ENCODE measurements around the gene MSANTD2. TPM values are rescaled to one million over a fixed set of nuclear protein-coding genes. Genes with fewer than 3 reads are reported as not detected.

MSANTD2 gene
- total and polyA plus RNA-seq, 11 donors: 2.2 to 5.4 (median 3.1) TPM

- H3K4me1 ChIP-seq: peaks cover 0 to 58% (median 34%) of the 10 kb centered on the region in 12 donors
- DNase-seq (peak; percentile 69 to 89 (median 76)), ATAC-seq (peak; percentile 63 to 88 (median 84))
- intact Hi-C loops (cut with DNase I): loop anchor here in 2 of 10 donors (2.0 kb wide), 1 partner anchor 14 kb away; no protein-coding TSS in a partner anchor
- no peaks in the 10 kb centered on the region for H3K9me3 ChIP-seq
- peak in 1 of 2 donors; percentile 48 for TF ChIP-seq POLR2A (IDR thresholded peaks at IDR 0.05)
- TF ChIP-seq, protein P1, sequence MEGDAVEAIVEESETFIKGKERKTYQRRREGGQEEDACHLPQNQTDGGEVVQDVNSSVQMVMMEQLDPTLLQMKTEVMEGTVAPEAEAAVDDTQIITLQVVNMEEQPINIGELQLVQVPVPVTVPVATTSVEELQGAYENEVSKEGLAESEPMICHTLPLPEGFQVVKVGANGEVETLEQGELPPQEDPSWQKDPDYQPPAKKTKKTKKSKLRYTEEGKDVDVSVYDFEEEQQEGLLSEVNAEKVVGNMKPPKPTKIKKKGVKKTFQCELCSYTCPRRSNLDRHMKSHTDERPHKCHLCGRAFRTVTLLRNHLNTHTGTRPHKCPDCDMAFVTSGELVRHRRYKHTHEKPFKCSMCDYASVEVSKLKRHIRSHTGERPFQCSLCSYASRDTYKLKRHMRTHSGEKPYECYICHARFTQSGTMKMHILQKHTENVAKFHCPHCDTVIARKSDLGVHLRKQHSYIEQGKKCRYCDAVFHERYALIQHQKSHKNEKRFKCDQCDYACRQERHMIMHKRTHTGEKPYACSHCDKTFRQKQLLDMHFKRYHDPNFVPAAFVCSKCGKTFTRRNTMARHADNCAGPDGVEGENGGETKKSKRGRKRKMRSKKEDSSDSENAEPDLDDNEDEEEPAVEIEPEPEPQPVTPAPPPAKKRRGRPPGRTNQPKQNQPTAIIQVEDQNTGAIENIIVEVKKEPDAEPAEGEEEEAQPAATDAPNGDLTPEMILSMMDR (IDR thresholded peaks at IDR 0.05): peak in 11 of 12 donors; percentile 16 to 52 (median 36)
- peaks cover 0 to 7% (median 0%) of the 10 kb centered on the region in 9 donors for H3K36me3 ChIP-seq
- H3K27me3 ChIP-seq: peaks cover 15 to 76% (median 30%) of the 10 kb centered on the region in 9 donors
- peak overlapping the region in 10 of 12 donors; percentile 9 to 71 (median 57) for H3K27ac ChIP-seq
- 10 to 23% (median 13%) methylated on average over 20 to 37 of the region's 37 CpGs for WGBS, 4 donors
- H3K4me3 ChIP-seq: peak overlapping the region; percentile 22 to 65 (median 50)
Observed at GRCh38 chr11:124746621-124747243, 53.5 kb downstream of the MSANTD2 start.

- Histone ChIP-seq H3K27ac (peak overlapping the region in 9 of 12 donors; percentile 9 to 71 (median 57)), H3K27me3 (peaks cover 9 to 73% (median 23%) of the 10 kb centered on the region in 9 donors), H3K36me3 (peaks cover 0 to 4% (median 0%) of the 10 kb centered on the region in 9 donors), H3K4me3 (peak overlapping the region; percentile 22 to 65 (median 50)), H3K9me3 (no peaks in the 10 kb centered on the region), H3K4me1 (peaks cover 0 to 57% (median 29%) of the 10 kb centered on the region in 12 donors)
- intact Hi-C loops (cut with DNase I): loop anchor here in 2 of 10 donors (2.0 kb wide), 1 partner anchor 15 kb away; no protein-coding TSS in a partner anchor
- whole genome bisulfite sequencing, 4 donors: 14 to 27% (median 24%) methylated on average over 37 to 41 of the region's 41 CpGs
- peak in 1 of 4 donors; percentile 5 for ATAC-seq
- DNase-seq: no peak
- no peak for TF ChIP-seq POLR2A (IDR thresholded peaks at IDR 0.05)
- TF ChIP-seq, protein P1 (IDR thresholded peaks at IDR 0.05): no peak
Observed at GRCh38 chr11:124745835-124746620, 54.2 kb downstream of the MSANTD2 start.

GRCh38 chr11:124745270-124745834 lies 54.9 kb downstream of the MSANTD2 start:
- Histone ChIP-seq H3K36me3 (peaks cover 0 to 4% (median 0%) of the 10 kb centered on the region in 9 donors), H3K4me1 (peaks cover 0 to 62% (median 34%) of the 10 kb centered on the region in 12 donors), H3K4me3 (peak overlapping the region in 1 of 12 donors; percentile 65), H3K9me3 (no peaks in the 10 kb centered on the region), H3K27ac (no peak overlapping the region), H3K27me3 (peaks cover 9 to 69% (median 23%) of the 10 kb centered on the region in 9 donors)
- no peak for TF ChIP-seq POLR2A (IDR thresholded peaks at IDR 0.05)
- TF ChIP-seq, protein P1 (IDR thresholded peaks at IDR 0.05): no peak
- intact Hi-C loops (cut with DNase I): no loop called here
- ATAC-seq (no peak), DNase-seq (no peak)
- 33 to 57% (median 43%) methylated on average over 44 of the region's 44 CpGs for WGBS, 4 donors
